HUES48 (cell line): Measurements from ENCODE around the gene ABCF2.

ENCODE experiments used
- H3K27ac ChIP-seq: one replicate; pipeline ENCODE4 v1.7.0; 2013; ENCODE audit warnings: low read depth, low read length, inconsistent platforms
- H3K27me3 ChIP-seq: 2 replicates; pipeline ENCODE4 v1.6.1; 2013; ENCODE audit warnings: mild to moderate bottlenecking, low read length; ENCODE audit not compliant: control insufficient read depth, insufficient read depth
- H3K36me3 ChIP-seq: 2 replicates; pipeline ENCODE4 v1.6.1; 2013; ENCODE audit warnings: low read length; ENCODE audit not compliant: control insufficient read depth, insufficient read depth
- H3K4me1 ChIP-seq: 2 replicates; pipeline ENCODE4 v1.6.1; 2013; ENCODE audit warnings: mild to moderate bottlenecking, low read length; ENCODE audit not compliant: control insufficient read depth, insufficient read depth
- H3K4me3 ChIP-seq: 2 replicates; pipeline ENCODE4 v1.5.1; 2013; ENCODE audit warnings: mild to moderate bottlenecking, low read depth, low read length
- H3K9ac ChIP-seq: 2 replicates; pipeline ENCODE4 v1.6.1; 2013; ENCODE audit warnings: mild to moderate bottlenecking, low read depth, low read length, moderate library complexity
- H3K9me3 ChIP-seq: 2 replicates; pipeline ENCODE4 v1.6.1; 2013; ENCODE audit warnings: low read length; ENCODE audit not compliant: control insufficient read depth, insufficient read depth

ABCF2 gene

GRCh38 chr7:151232091-151232916, 5.3 kb upstream of the ABCF2 start, which contains the start of gene CHPF2:
CHPF2 (plus strand) TSS chr7:151232483; CDS start chr7:151234012, 1,529 bp downstream.
- Histone ChIP-seq H3K4me1 (0 out of 2 replicates have a peak, but pooled peaks cover 10% of the 10 kb centered on the region), H3K9me3 (no peaks in the 10 kb centered on the region), H3K27me3 (no peaks in the 10 kb centered on the region), H3K36me3 (peaks cover 25% of the 10 kb centered on the region), H3K27ac (peak within 1 kb of the TSS; percentile 73), H3K4me3 (peak within 1 kb of the TSS; percentile 87), H3K9ac (peak within 1 kb of the TSS; percentile 57)

GRCh38 chr7:151231080-151231479, 4.1 kb upstream of the ABCF2 start:
- H3K27ac ChIP-seq: no peak overlapping the region
- peaks cover 12% of the 10 kb centered on the region; the same call in 1 of the 2 replicates for H3K4me1 ChIP-seq
- peaks cover 14% of the 10 kb centered on the region for H3K36me3 ChIP-seq
- H3K9ac ChIP-seq: no peak overlapping the region
- no peaks in the 10 kb centered on the region for H3K27me3 ChIP-seq
- no peak overlapping the region for H3K4me3 ChIP-seq
- no peaks in the 10 kb centered on the region for H3K9me3 ChIP-seq

- Histone ChIP-seq H3K4me3 (no peak overlapping the region), H3K9me3 (no peaks in the 10 kb centered on the region), H3K9ac (no peak overlapping the region), H3K36me3 (peaks cover 17% of the 10 kb centered on the region), H3K4me1 (peaks cover 16% of the 10 kb centered on the region; the same call in 1 of the 2 replicates), H3K27me3 (no peaks in the 10 kb centered on the region), H3K27ac (no peak overlapping the region)
Observed at GRCh38 chr7:151229249-151229648, 2.2 kb upstream of the ABCF2 start.

GRCh38 chr7:151228024-151228866, 1.2 kb upstream of the ABCF2 start:
- H3K4me1 ChIP-seq: peaks cover 12% of the 10 kb centered on the region; the same call in 1 of the 2 replicates
- peaks cover 27% of the 10 kb centered on the region for H3K36me3 ChIP-seq
- H3K9ac ChIP-seq: peak overlapping the region; percentile 68
- peak overlapping the region; percentile 88 for H3K4me3 ChIP-seq
- no peaks in the 10 kb centered on the region for H3K9me3 ChIP-seq
- H3K27ac ChIP-seq: peak overlapping the region; percentile 91
- no peaks in the 10 kb centered on the region for H3K27me3 ChIP-seq

- H3K9ac ChIP-seq: peak overlapping the region; percentile 45
- H3K27me3 ChIP-seq: no peaks in the 10 kb centered on the region
- no peak overlapping the region for H3K27ac ChIP-seq
- no peaks in the 10 kb centered on the region for H3K9me3 ChIP-seq
- H3K4me1 ChIP-seq: peaks cover 11% of the 10 kb centered on the region; the same call in 1 of the 2 replicates
- H3K36me3 ChIP-seq: peaks cover 45% of the 10 kb centered on the region
- peak overlapping the region; percentile 88 for H3K4me3 ChIP-seq
Observed at GRCh38 chr7:151226560-151226874, 488 bp downstream of the ABCF2 start.

- no peaks in the 10 kb centered on the region for H3K27me3 ChIP-seq
- H3K9ac ChIP-seq: peak overlapping the region; percentile 45; the same call in 1 of the 2 replicates
- no peaks in the 10 kb centered on the region for H3K9me3 ChIP-seq
- H3K36me3 ChIP-seq: peaks cover 47% of the 10 kb centered on the region
- H3K27ac ChIP-seq: no peak overlapping the region
- peaks cover 11% of the 10 kb centered on the region; the same call in 1 of the 2 replicates for H3K4me1 ChIP-seq
- H3K4me3 ChIP-seq: peak overlapping the region; percentile 88
Observed at GRCh38 chr7:151225948-151226510, 976 bp downstream of the ABCF2 start.

GRCh38 chr7:151223728-151224127, 3.3 kb downstream of the ABCF2 start:
- Histone ChIP-seq H3K36me3 (peaks cover 69% of the 10 kb centered on the region), H3K4me3 (no peak overlapping the region), H3K9ac (no peak overlapping the region)

GRCh38 chr7:151218170-151218569, 8.8 kb downstream of the ABCF2 start:
- H3K4me1 ChIP-seq: no peaks in the 10 kb centered on the region
- H3K27ac ChIP-seq: no peak overlapping the region
- no peaks in the 10 kb centered on the region for H3K27me3 ChIP-seq
- H3K36me3 ChIP-seq: peaks cover 96% of the 10 kb centered on the region
- no peak overlapping the region for H3K4me3 ChIP-seq
- no peak overlapping the region for H3K9ac ChIP-seq
- H3K9me3 ChIP-seq: no peaks in the 10 kb centered on the region

More at GRCh38 chr7:151223728-151224127, 3.3 kb downstream of the ABCF2 start:
- peaks cover 11% of the 10 kb centered on the region; the same call in 1 of the 2 replicates for H3K4me1 ChIP-seq
- H3K27me3 ChIP-seq: no peaks in the 10 kb centered on the region
- H3K9me3 ChIP-seq: no peaks in the 10 kb centered on the region
- H3K27ac ChIP-seq: no peak overlapping the region

GRCh38 chr7:151215396-151215795, 11.6 kb downstream of the ABCF2 start:
- Histone ChIP-seq H3K4me3 (no peak overlapping the region), H3K9me3 (no peaks in the 10 kb centered on the region), H3K27ac (no peak overlapping the region), H3K36me3 (peaks cover 85% of the 10 kb centered on the region), H3K27me3 (no peaks in the 10 kb centered on the region), H3K9ac (no peak overlapping the region), H3K4me1 (peaks cover 8% of the 10 kb centered on the region; the same call in 1 of the 2 replicates)

- H3K9ac ChIP-seq: no peak overlapping the region
- H3K36me3 ChIP-seq: peaks cover 71% of the 10 kb centered on the region
Observed at GRCh38 chr7:151213826-151214225, 13.2 kb downstream of the ABCF2 start.

More at GRCh38 chr7:151213826-151214225, 13.2 kb downstream of the ABCF2 start:
- Histone ChIP-seq H3K4me3 (no peak overlapping the region), H3K4me1 (peaks cover 8% of the 10 kb centered on the region), H3K27ac (no peak overlapping the region), H3K27me3 (no peaks in the 10 kb centered on the region), H3K9me3 (no peaks in the 10 kb centered on the region)
